HCT116 (cell line): ENCODE data around the gene FAXDC2. TPM values are rescaled to one million over a fixed set of nuclear protein-coding genes. Genes with fewer than 3 reads are reported as not detected.
A peak's percentile ranks its signal among the peaks of the same experiment; 100 is the strongest.

Experiments used
- ATAC-seq: fragments of 200-7000 bp; cut with Tn5 transposase; 2 replicates; pipeline ENCODE4 v1.9.1; 2020; ENCODE audit warnings: mild to moderate bottlenecking, moderate library complexity
- BruUV-seq: library from RNA; stranded (reverse); fragments of 400-500 nt; replicated peaks from 2 replicates; lab custom pipeline; 2021; lab: Mats Ljungman, UMichigan
- CTCF ChIA-PET: fragments of 300-600 bp; sonication (Branson Sonifier 250); formaldehyde crosslinking; loops from one replicate; lab custom pipeline; 2021; ENCODE audit warnings: antibody characterized with exemption; lab: Charles Lee
- POLR2A ChIA-PET: fragments of 300-600, 350-600 bp; sonication (Branson Sonifier 250); formaldehyde crosslinking; loops from one replicate; lab custom pipeline; 2021; ENCODE audit warnings: antibody characterized with exemption; lab: Charles Lee
- RAD21 ChIA-PET, 2 experiments: fragments of 300-600 bp; sonication (Branson Sonifier 250); formaldehyde crosslinking; loops; one replicate each; lab custom pipeline; 2023; ENCODE audit warnings: low total read pairs in 2 of 2; ENCODE audit not compliant: uncharacterized antibody in 2 of 2, unreplicated experiment in 2 of 2, low non-redundant PET in 1 of 2; lab: Charles Lee
- DNase-seq: peaks from one replicate; pipeline ENCODE4 v3.0.0-alpha.2; 2010; ENCODE audit warnings: low read depth, low spot score
- H2AFZ ChIP-seq: fragments of 200-600 bp; shearing (Covaris generic), sonication (generic); 2 replicates; pipeline ENCODE4 v1.6.1; 2017; ENCODE audit warnings: low read depth, mixed run types, mixed read lengths, antibody characterized with exemption, low read length; ENCODE audit not compliant: poor library complexity, severe bottlenecking
- H3K27ac ChIP-seq: 2 replicates; pipeline ENCODE4 v1.5.1; 2012; ENCODE audit warnings: low read depth, low read length
- H3K27me3 ChIP-seq: fragments of 200-600 bp; sonication (generic); 2 replicates; pipeline ENCODE4 v1.6.1; 2016; ENCODE audit warnings: mixed run types, low read length, mixed read lengths; ENCODE audit not compliant: insufficient read depth
- H3K36me3 ChIP-seq, 2 experiments: fragments of 200-500 bp in 1 of 2; fragments of 200-600 bp in 1 of 2; sonication (Bioruptor generic) in 1 of 2; sonication (generic) in 1 of 2; 2 replicates each; pipeline versions ENCODE4 v1.5.1 to v1.6.1; 2014 to 2016; ENCODE audit warnings: low read length in 2 of 2, inconsistent platforms in 1 of 2, mixed read lengths in 1 of 2, mixed run types in 1 of 2; ENCODE audit not compliant: insufficient read depth in 2 of 2, control insufficient read depth in 1 of 2
- H3K4me1 ChIP-seq, 2 experiments: fragments of 200-600 bp in 1 of 2; sonication (generic) in 1 of 2; 2 replicates each; pipeline versions ENCODE4 v1.5.1 to v1.6.1; 2012 to 2017; ENCODE audit warnings: low read length in 2 of 2, inconsistent platforms in 1 of 2, mild to moderate bottlenecking in 1 of 2, mixed read lengths in 1 of 2, mixed run types in 1 of 2, moderate library complexity in 1 of 2; ENCODE audit not compliant: insufficient read depth in 2 of 2, control insufficient read depth in 1 of 2
- H3K4me2 ChIP-seq: fragments of 200-600 bp; sonication (generic); 2 replicates; pipeline ENCODE4 v1.6.1; 2017; ENCODE audit warnings: mixed run types, low read length, mixed read lengths
- H3K4me3 ChIP-seq, 2 experiments: fragments of 200-600 bp in 1 of 2; sonication (generic) in 1 of 2; replicated peaks in 1 of 2; 2 replicates each; pipeline ENCODE4 v1.5.1; 2011 to 2016; ENCODE audit warnings: low read length in 2 of 2, control low read depth in 1 of 2, low read depth in 1 of 2, mild to moderate bottlenecking in 1 of 2, mixed read lengths in 1 of 2, mixed run types in 1 of 2
- H3K79me2 ChIP-seq: fragments of 200-600 bp; sonication (generic); 2 replicates; pipeline ENCODE4 v1.6.1; 2017; ENCODE audit warnings: mild to moderate bottlenecking, mixed run types, low read length, moderate library complexity, mixed read lengths; ENCODE audit not compliant: insufficient read depth
- H3K9ac ChIP-seq: fragments of 200-600 bp; sonication (generic); 2 replicates; pipeline ENCODE4 v1.6.1; 2016; ENCODE audit warnings: low read length, mixed read lengths
- H3K9me2 ChIP-seq: fragments of 200-600 bp; sonication (generic), shearing (Covaris generic); 2 replicates; pipeline ENCODE4 v1.6.1; 2017; ENCODE audit warnings: mixed run types, mild to moderate bottlenecking, moderate library complexity; ENCODE audit not compliant: insufficient read depth
- H3K9me3 ChIP-seq, 2 experiments: fragments of 200-500 bp in 1 of 2; fragments of 200-600 bp in 1 of 2; sonication (Bioruptor generic) in 1 of 2; sonication (generic) in 1 of 2; 2 replicates each; pipeline ENCODE4 v1.6.1; 2014 to 2017; ENCODE audit warnings: low read length in 2 of 2, mixed read lengths in 2 of 2, inconsistent platforms in 1 of 2, low read depth in 1 of 2, mild to moderate bottlenecking in 1 of 2, mixed run types in 1 of 2, moderate library complexity in 1 of 2; ENCODE audit not compliant: control insufficient read depth in 1 of 2, insufficient read depth in 1 of 2
- H4K20me1 ChIP-seq: fragments of 200-600 bp; sonication (generic), shearing (Covaris generic); 2 replicates; pipeline ENCODE4 v1.6.1; 2017; ENCODE audit warnings: mixed run types, mild to moderate bottlenecking, moderate library complexity; ENCODE audit not compliant: insufficient read depth
- ATF3 ChIP-seq: IDR thresholded peaks from 2 replicates; pipeline ENCODE4 v1.6.1; 2012
- EZH2phosphoT487 ChIP-seq: fragments of 200-600 bp; IDR thresholded peaks from 2 replicates; pipeline ENCODE4 v1.6.1; 2018; ENCODE audit warnings: antibody characterized with exemption, borderline replicate concordance
- FOSL1 ChIP-seq: IDR thresholded peaks from 2 replicates; pipeline ENCODE4 v1.6.1; 2012; ENCODE audit warnings: low read depth
- JUND ChIP-seq: IDR thresholded peaks from 2 replicates; pipeline ENCODE4 v1.6.1; 2012
- POLR2AphosphoS5 ChIP-seq: IDR thresholded peaks from 2 replicates; pipeline ENCODE4 v1.6.1; 2011; ENCODE audit warnings: mild to moderate bottlenecking, low read depth, low read length, moderate library complexity
- REST ChIP-seq: IDR thresholded peaks from 2 replicates; pipeline ENCODE4 v1.6.1; 2012; ENCODE audit warnings: low read depth
- TCF7L2 ChIP-seq: IDR thresholded peaks from 2 replicates; pipeline ENCODE4 v1.7.0; 2011; ENCODE audit warnings: borderline replicate concordance, inconsistent platforms; ENCODE audit not compliant: insufficient read depth, insufficient read length; ENCODE audit errors: extremely low read depth
- YY1 ChIP-seq: IDR thresholded peaks from 2 replicates; pipeline ENCODE4 v1.6.1; 2011; ENCODE audit warnings: low read length, low read depth, moderate library complexity, mild to moderate bottlenecking; ENCODE audit not compliant: insufficient replicate concordance; ENCODE audit errors: extremely low read depth
- ZBTB33 ChIP-seq: IDR thresholded peaks from 2 replicates; pipeline ENCODE4 v1.6.1; 2011; ENCODE audit warnings: mild to moderate bottlenecking, low read length, moderate library complexity; ENCODE audit not compliant: insufficient replicate concordance; ENCODE audit errors: extremely low read depth
- ZFX ChIP-seq: fragments of 450-650 bp; IDR thresholded peaks from 2 replicates; pipeline ENCODE4 v1.6.1; 2017
- intact Hi-C: fragments of 100-400 bp; cut with micrococcal nuclease; formaldehyde crosslinking; loops from 2 replicates; pipeline ENCODE4 v1.10.0; 2022
- total RNA-seq: library from RNA; stranded (reverse); gene quantifications from one replicate; pipeline ENCODE4 v1.2.1, GENCODE V29; 2021; ENCODE audit not compliant: unreplicated experiment

FAXDC2 gene
- total RNA-seq, 1 experiment from 2014 or later = 0.22 TPM

- Histone ChIP-seq H3K79me2 (peaks cover 56% of the 10 kb centered on the region), H3K27ac (peak overlapping the region; percentile 94), H2AFZ (no peak overlapping the region), H3K9ac (peak overlapping the region; percentile 82), H3K9me2 (no peaks in the 10 kb centered on the region), H4K20me1 (no peaks in the 10 kb centered on the region), H3K4me1 (peaks cover 17 to 22% of the 10 kb centered on the region in 2 experiments), H3K4me3 (peak overlapping the region; percentile 76 to 95), H3K27me3 (no peaks in the 10 kb centered on the region), H3K4me2 (peak overlapping the region; percentile 80), H3K9me3 (no peaks in the 10 kb centered on the region), H3K36me3 (peaks cover 0 to 4% of the 10 kb centered on the region in 2 experiments; a peak in 1 of 4 replicates)
- BruUV-seq = TSS peak; percentile 57
- CTCF ChIA-PET = no interaction called here
- ATAC-seq = no peak
- POLR2A ChIA-PET = interaction anchor here (0.9 to 2.1 kb wide), 3 partner anchors 30 to 146 kb away, joined by 3 to 7 read pairs (median 3); no protein-coding TSS in a partner anchor
- RAD21 ChIA-PET = no interaction called here
- intact Hi-C loops = loop anchor here (2.0 to 10.0 kb wide), 3 partner anchors 78 to 174 kb away; partner anchors contain the start of genes GEMIN5 and LARP1
- DNase-seq = no peak
- TF ChIP-seq JUND (no peak), EZH2phosphoT487 (no peak), REST (no peak), YY1 (no peak), ZBTB33 (no peak), POLR2AphosphoS5 (no peak), TCF7L2 (no peak), ATF3 (no peak), FOSL1 (no peak), ZFX (no peak)
- TF ChIP-seq, all 23 proteins: peak for 0
Measured at GRCh38 chr5:154858972-154859871, 8.8 kb upstream of the FAXDC2 start.
